ENCODE results near the gene NF1.
"Not testable (repeated sequence)": the region's sequence is repeated elsewhere in the genome, so short reads cannot be mapped to it uniquely, and the experiment has no call there.

The NF1 gene

GRCh38 chr17:31175237-31175636 lies 80.5 kb downstream of the NF1 start:
- POLR2A ChIA-PET: no interaction called here

DNA sequence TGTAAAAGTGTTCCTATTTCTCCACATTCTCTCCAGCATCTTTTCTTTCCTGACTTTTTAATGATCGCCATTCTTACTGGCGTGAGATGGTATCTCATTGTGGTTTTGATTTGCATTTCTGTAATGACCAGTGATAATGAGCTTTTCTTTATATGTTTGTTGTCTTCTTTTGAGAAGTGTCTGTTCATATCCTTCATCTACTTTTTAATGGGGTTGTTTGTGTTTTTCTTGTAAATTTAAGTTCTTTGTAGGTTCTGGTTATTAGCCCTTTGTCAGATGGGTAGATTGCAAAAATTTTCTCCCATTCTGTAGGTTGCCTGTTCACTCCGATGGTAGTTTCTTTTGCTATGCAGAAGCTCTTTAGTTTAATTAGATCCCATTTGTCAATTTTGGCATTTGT lies 81.4 kb downstream of the NF1 start:
- POLR2A ChIA-PET; H3K27ac ChIP-seq (ENCODE audit: extremely low read depth, low read depth, low read length); H3K4me3 ChIP-seq (ENCODE audit: low read depth, low read length); H3K9me3 ChIP-seq (ENCODE audit: control insufficient read depth, insufficient read depth, low read depth, low read length); H3K4me1 ChIP-seq (ENCODE audit: control insufficient read depth, insufficient read depth, low read length); H3K36me3 ChIP-seq (ENCODE audit: control insufficient read depth in 2 of 2, insufficient read depth in 1 of 2, low read length in 2 of 2): not testable (repeated sequence)
- CTCF ChIA-PET: interaction anchor here (0.7 kb wide), 1 partner anchor 41 kb away, joined by 3 read pairs; no protein-coding TSS in a partner anchor
- TF ChIP-seq ZNF558 (tag by site-specific recombination; IDR thresholded peaks at IDR 0.05): peak; percentile 90

More at GRCh38 chr17:31175237-31175636, 80.5 kb downstream of the NF1 start:
- TF ChIP-seq ZNF660 (tag by site-specific recombination; IDR thresholded peaks at IDR 0.05) (no peak), ZNF549 (tag by site-specific recombination; IDR thresholded peaks at IDR 0.05) (no peak), ZNF133 (tag by site-specific recombination; IDR thresholded peaks at IDR 0.05) (no peak), ZNF701 (tag by site-specific recombination; IDR thresholded peaks at IDR 0.05) (no peak), ZNF558 (tag by site-specific recombination; IDR thresholded peaks at IDR 0.05) (no peak), SETDB1 (IDR thresholded peaks at IDR 0.05; ENCODE audit: insufficient read length, low read length) (no peak), YY2 (tag by site-specific recombination; IDR thresholded peaks at IDR 0.05) (no peak), ZNF747 (tag by site-specific recombination; IDR thresholded peaks at IDR 0.05) (no peak), BCL6B (tag by site-specific recombination; IDR thresholded peaks at IDR 0.05) (no peak), ZNF621 (tag by site-specific recombination; IDR thresholded peaks at IDR 0.05) (no peak), ZNF341 (tag by site-specific recombination; IDR thresholded peaks at IDR 0.05; ENCODE audit: low read depth) (no peak), ZNF37A (tag by site-specific recombination; IDR thresholded peaks at IDR 0.05) (no peak), ZNF416 (tag by site-specific recombination; IDR thresholded peaks at IDR 0.05) (no peak)
- TF ChIP-seq, protein P1, sequence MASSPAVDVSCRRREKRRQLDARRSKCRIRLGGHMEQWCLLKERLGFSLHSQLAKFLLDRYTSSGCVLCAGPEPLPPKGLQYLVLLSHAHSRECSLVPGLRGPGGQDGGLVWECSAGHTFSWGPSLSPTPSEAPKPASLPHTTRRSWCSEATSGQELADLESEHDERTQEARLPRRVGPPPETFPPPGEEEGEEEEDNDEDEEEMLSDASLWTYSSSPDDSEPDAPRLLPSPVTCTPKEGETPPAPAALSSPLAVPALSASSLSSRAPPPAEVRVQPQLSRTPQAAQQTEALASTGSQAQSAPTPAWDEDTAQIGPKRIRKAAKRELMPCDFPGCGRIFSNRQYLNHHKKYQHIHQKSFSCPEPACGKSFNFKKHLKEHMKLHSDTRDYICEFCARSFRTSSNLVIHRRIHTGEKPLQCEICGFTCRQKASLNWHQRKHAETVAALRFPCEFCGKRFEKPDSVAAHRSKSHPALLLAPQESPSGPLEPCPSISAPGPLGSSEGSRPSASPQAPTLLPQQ (tag by site-specific recombination; IDR thresholded peaks at IDR 0.05): no peak
- TF ChIP-seq, protein P2, sequence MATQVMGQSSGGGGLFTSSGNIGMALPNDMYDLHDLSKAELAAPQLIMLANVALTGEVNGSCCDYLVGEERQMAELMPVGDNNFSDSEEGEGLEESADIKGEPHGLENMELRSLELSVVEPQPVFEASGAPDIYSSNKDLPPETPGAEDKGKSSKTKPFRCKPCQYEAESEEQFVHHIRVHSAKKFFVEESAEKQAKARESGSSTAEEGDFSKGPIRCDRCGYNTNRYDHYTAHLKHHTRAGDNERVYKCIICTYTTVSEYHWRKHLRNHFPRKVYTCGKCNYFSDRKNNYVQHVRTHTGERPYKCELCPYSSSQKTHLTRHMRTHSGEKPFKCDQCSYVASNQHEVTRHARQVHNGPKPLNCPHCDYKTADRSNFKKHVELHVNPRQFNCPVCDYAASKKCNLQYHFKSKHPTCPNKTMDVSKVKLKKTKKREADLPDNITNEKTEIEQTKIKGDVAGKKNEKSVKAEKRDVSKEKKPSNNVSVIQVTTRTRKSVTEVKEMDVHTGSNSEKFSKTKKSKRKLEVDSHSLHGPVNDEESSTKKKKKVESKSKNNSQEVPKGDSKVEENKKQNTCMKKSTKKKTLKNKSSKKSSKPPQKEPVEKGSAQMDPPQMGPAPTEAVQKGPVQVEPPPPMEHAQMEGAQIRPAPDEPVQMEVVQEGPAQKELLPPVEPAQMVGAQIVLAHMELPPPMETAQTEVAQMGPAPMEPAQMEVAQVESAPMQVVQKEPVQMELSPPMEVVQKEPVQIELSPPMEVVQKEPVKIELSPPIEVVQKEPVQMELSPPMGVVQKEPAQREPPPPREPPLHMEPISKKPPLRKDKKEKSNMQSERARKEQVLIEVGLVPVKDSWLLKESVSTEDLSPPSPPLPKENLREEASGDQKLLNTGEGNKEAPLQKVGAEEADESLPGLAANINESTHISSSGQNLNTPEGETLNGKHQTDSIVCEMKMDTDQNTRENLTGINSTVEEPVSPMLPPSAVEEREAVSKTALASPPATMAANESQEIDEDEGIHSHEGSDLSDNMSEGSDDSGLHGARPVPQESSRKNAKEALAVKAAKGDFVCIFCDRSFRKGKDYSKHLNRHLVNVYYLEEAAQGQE (tag by site-specific recombination; IDR thresholded peaks at IDR 0.05): no peak
- H3K4me1 ChIP-seq (ENCODE audit: control insufficient read depth, insufficient read depth, low read length): no peaks in the 10 kb centered on the region
- H3K27ac ChIP-seq (ENCODE audit: extremely low read depth, low read depth, low read length): no peak overlapping the region
- H3K36me3 ChIP-seq (ENCODE audit: control insufficient read depth in 2 of 2, insufficient read depth in 1 of 2, low read length in 2 of 2): peaks cover 3% of the 10 kb centered on the region in 2 experiments
- no peaks in the 10 kb centered on the region for H3K9me3 ChIP-seq (ENCODE audit: control insufficient read depth, insufficient read depth, low read depth, low read length)
- CTCF ChIA-PET: interaction anchor here (0.6 kb wide), 1 partner anchor 842 kb away, joined by 4 read pairs; no protein-coding TSS in a partner anchor
- no peak overlapping the region for H3K4me3 ChIP-seq (ENCODE audit: low read depth, low read length)

- H3K4me3 ChIP-seq (ENCODE audit: low read depth, low read length); H3K27ac ChIP-seq (ENCODE audit: extremely low read depth, low read depth, low read length); POLR2A ChIA-PET; H3K4me1 ChIP-seq (ENCODE audit: control insufficient read depth, insufficient read depth, low read length); H3K9me3 ChIP-seq (ENCODE audit: control insufficient read depth, insufficient read depth, low read depth, low read length): not testable (repeated sequence)
- peaks cover 21 to 22% of the 10 kb centered on the region in 2 experiments; a peak in 2 of 3 replicates for H3K36me3 ChIP-seq (ENCODE audit: control insufficient read depth in 2 of 2, insufficient read depth in 1 of 2, low read length in 2 of 2)
- CTCF ChIA-PET: interaction anchor here (0.5 kb wide), 1 partner anchor 130 kb away, joined by 3 read pairs; no protein-coding TSS in a partner anchor
Observed at GRCh38 chr17:31178951-31179350, 84.2 kb downstream of the NF1 start.

Measured in HEK293 (cell line).